Naive thymus-derived CD4-positive, alpha-beta T cell (primary cell): Measurements from ENCODE around the gene TOM1L2. TPM values are rescaled to one million over a fixed set of nuclear protein-coding genes. Genes with fewer than 3 reads are reported as not detected.
A peak's percentile ranks its signal among the peaks of the same experiment; 100 is the strongest.

ENCODE experiments used
- ATAC-seq: fragments of 150-1000 bp; cut with Tn5 transposase; 2 replicates; pipeline ENCODE4 v1.10.0; 2021; ENCODE audit warnings: mild to moderate bottlenecking, moderate library complexity
- CTCF ChIA-PET: fragments of 350-600 bp; sonication (Branson Sonifier 250); formaldehyde crosslinking; loops from one replicate; lab custom pipeline; 2021; ENCODE audit warnings: antibody characterized with exemption; lab: Charles Lee
- POLR2A ChIA-PET: fragments of 350-600 bp; sonication (Branson Sonifier 250); formaldehyde crosslinking; loops from one replicate; lab custom pipeline; 2021; ENCODE audit warnings: antibody characterized with exemption, inconsistent platforms; lab: Charles Lee
- DNase-seq, 9 donors: peaks; one replicate each; pipeline versions ENCODE4 v3.0.0 to v3.0.0-alpha.2; 2020 to 2022; ENCODE audit warnings: mixed read lengths in 1 of 9
- H3K27ac ChIP-seq: one replicate; pipeline ENCODE4 v1.7.0; 2013; ENCODE audit warnings: mild to moderate bottlenecking, low read depth, low read length, moderate library complexity
- H3K27me3 ChIP-seq, 2 donors: one replicate each; pipeline ENCODE4 v1.7.0; 2013; ENCODE audit warnings: low read length in 2 of 2, mild to moderate bottlenecking in 2 of 2, moderate library complexity in 2 of 2; ENCODE audit not compliant: control insufficient read depth in 2 of 2, insufficient read depth in 2 of 2
- H3K36me3 ChIP-seq, 3 experiments: 1 replicate in 2 of 3; 2 replicates in 1 of 3; pipeline ENCODE4 v1.7.0; 2013; ENCODE audit warnings: low read length in 3 of 3, mild to moderate bottlenecking in 3 of 3, moderate library complexity in 1 of 3; ENCODE audit not compliant: insufficient read depth in 3 of 3, control insufficient read depth in 2 of 3
- H3K4me1 ChIP-seq, 2 donors: one replicate each; pipeline ENCODE4 v1.7.0; 2013; ENCODE audit warnings: low read length in 2 of 2, mild to moderate bottlenecking in 2 of 2, moderate library complexity in 1 of 2; ENCODE audit not compliant: control insufficient read depth in 2 of 2, insufficient read depth in 2 of 2
- H3K4me3 ChIP-seq: 2 replicates; pipeline ENCODE4 v1.7.0; 2013; ENCODE audit warnings: mild to moderate bottlenecking, low read length
- H3K9me3 ChIP-seq, 3 experiments: 1 replicate in 2 of 3; 2 replicates in 1 of 3; pipeline ENCODE4 v1.7.0; 2013; ENCODE audit warnings: low read length in 3 of 3; ENCODE audit not compliant: control insufficient read depth in 2 of 3
- H3K27ac Mint-ChIP-seq, 9 donors: one replicate each; pipeline ENCODE4 v1.8.0; 2020 to 2022; ENCODE audit warnings: mixed read lengths in 9 of 9, mild to moderate bottlenecking in 8 of 9, moderate library complexity in 5 of 9, inconsistent platforms in 2 of 9
- H3K27me3 Mint-ChIP-seq, 5 donors: one replicate each; pipeline ENCODE4 v1.8.0; 2021 to 2022; ENCODE audit warnings: mixed read lengths in 5 of 5, mild to moderate bottlenecking in 1 of 5
- H3K36me3 Mint-ChIP-seq, 5 donors: one replicate each; pipeline ENCODE4 v1.8.0; 2020 to 2022; ENCODE audit warnings: mixed read lengths in 5 of 5, mild to moderate bottlenecking in 3 of 5, inconsistent platforms in 1 of 5
- H3K4me1 Mint-ChIP-seq, 7 donors: one replicate each; pipeline ENCODE4 v1.8.0; 2020 to 2022; ENCODE audit warnings: mixed read lengths in 7 of 7, mild to moderate bottlenecking in 3 of 7, inconsistent platforms in 1 of 7
- H3K4me3 Mint-ChIP-seq, 10 donors: one replicate each; pipeline ENCODE4 v1.8.0; 2020 to 2022; ENCODE audit warnings: mild to moderate bottlenecking in 10 of 10, mixed read lengths in 10 of 10, moderate library complexity in 6 of 10, inconsistent platforms in 2 of 10
- H3K9me3 Mint-ChIP-seq, 11 donors: one replicate each; pipeline ENCODE4 v1.8.0; 2020 to 2022; ENCODE audit warnings: mixed read lengths in 11 of 11, mild to moderate bottlenecking in 4 of 11, inconsistent platforms in 1 of 11, moderate library complexity in 1 of 11
- intact Hi-C, 2 donors: fragments of 100-400 bp; cut with micrococcal nuclease; formaldehyde crosslinking; loops; one replicate each; pipeline ENCODE4 v1.15.1; 2023
- polyA plus RNA-seq, 2 donors: library from polyadenylated mRNA; unstranded; fragments of 300-500 nt; fragmentation: Illumina TruSeq; gene quantifications; one replicate each; pipeline ENCODE4 v1.2.3, GENCODE V29; 2021
- total RNA-seq, 6 experiments: library from RNA in 5 of 6; stranded (reverse) in 5 of 6; gene quantifications; 1 replicate in 5 of 6; 2 replicates in 1 of 6; pipeline ENCODE4 v1.2.3 and lab custom pipeline; 2021 to 2026

The TOM1L2 gene
- total and polyA plus RNA-seq, 7 experiments from 2014 or later = 6.9 to 84.1 (median 61.0) TPM

DNA sequence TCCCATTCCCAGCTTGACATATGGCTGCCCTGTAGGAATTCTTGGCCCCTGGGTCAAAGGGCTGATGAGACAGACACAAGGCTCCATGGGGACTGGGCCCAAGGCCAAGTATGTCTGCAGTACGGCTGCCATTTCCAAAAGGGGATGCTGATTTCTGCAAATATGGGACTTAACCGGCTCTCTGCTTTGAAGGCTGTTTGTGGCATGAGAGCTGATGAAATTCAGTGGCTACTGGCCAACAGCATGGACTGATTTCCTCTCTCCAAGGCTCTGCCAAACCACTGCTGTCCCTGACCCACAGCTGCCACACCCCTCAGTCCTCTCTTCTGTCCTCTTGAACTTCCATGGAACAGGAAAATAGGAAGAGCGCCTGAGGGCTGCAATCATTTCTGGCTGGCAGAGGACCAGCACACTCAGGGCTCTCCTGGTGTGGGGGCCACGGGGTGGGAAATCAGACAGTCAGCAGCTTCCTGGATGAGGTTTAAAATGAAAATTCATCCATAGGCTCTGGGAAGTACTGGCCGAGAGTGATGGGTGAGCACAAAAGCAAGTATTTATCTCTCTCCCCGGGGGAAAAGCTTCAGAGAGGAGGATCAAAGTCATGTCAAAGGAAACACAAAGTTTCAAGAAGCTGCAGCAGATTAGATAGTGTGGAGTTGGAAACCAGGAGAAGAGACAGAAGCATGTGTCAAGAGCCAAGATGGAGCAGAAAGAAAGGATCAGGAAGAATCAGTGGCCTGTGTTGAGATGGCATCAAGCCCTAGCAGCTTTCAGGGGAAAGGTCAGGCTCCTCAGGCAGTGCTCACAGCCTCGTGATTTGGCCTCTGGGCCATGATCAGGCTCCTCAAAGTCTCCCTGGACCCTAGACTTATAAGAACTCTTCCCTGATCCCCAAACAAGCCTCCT, 71.3 kb downstream of the TOM1L2 start:
- no peak for ATAC-seq
- no peaks in the 10 kb centered on the region for H3K4me1 ChIP-seq
- H3K9me3 ChIP-seq = no peaks in the 10 kb centered on the region
- Mint-ChIP-seq H3K27me3 (no peaks in the 10 kb centered on the region), H3K4me3 (no peak overlapping the region), H3K27ac (no peak overlapping the region), H3K36me3 (peaks cover 7 to 40% (median 18%) of the 10 kb centered on the region in 5 donors), H3K4me1 (peaks cover 0 to 8% (median 2%) of the 10 kb centered on the region in 7 donors), H3K9me3 (no peaks in the 10 kb centered on the region)
- no peak overlapping the region for H3K27ac ChIP-seq
- H3K27me3 ChIP-seq = no peaks in the 10 kb centered on the region
- H3K36me3 ChIP-seq = peaks cover 0 to 51% (median 11%) of the 10 kb centered on the region in 3 experiments
- no peak overlapping the region for H3K4me3 ChIP-seq
- intact Hi-C loops = no loop called here
- DNase-seq = no peak
- ChIA-PET POLR2A (interaction anchor here (0.5 to 1.5 kb wide), 3 partner anchors 108 to 647 kb away, joined by 3 read pairs; no protein-coding TSS in a partner anchor), CTCF (interaction anchor here (0.6 kb wide), 1 partner anchor 14 kb away, joined by 3 read pairs; no protein-coding TSS in a partner anchor)

DNA sequence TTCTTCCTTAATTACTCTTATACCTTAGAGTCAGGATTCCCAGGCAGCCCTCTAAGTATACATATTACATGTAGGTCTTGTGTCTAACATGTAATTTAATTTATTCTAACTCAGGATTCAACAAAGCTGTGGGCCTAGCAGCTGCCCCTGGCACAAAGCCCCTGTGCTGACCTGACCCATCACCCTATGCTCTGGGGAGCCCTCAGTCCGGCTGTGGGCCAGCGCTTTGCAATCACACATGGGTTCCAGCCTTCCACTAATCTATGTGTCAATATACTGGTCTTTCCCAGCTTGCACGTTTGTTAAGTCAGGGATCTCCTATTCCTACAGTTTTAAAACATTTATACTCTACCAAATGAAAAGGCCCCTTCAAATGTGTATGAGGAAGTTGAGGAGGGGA, 72.7 kb downstream of the TOM1L2 start:
- peaks cover 0 to 2% (median 0%) of the 10 kb centered on the region in 7 donors for H3K4me1 Mint-ChIP-seq
- no peak overlapping the region for H3K4me3 Mint-ChIP-seq
- no peak overlapping the region for H3K27ac Mint-ChIP-seq
- intact Hi-C loops = no loop called here
- H3K4me1 ChIP-seq = no peaks in the 10 kb centered on the region
- peaks cover 0 to 48% (median 19%) of the 10 kb centered on the region in 3 experiments for H3K36me3 ChIP-seq
- ATAC-seq = no peak
- no peak overlapping the region for H3K27ac ChIP-seq
- H3K27me3 ChIP-seq = no peaks in the 10 kb centered on the region
- no peaks in the 10 kb centered on the region for H3K9me3 Mint-ChIP-seq
- no peak for DNase-seq
- peaks cover 4 to 34% (median 15%) of the 10 kb centered on the region in 5 donors for H3K36me3 Mint-ChIP-seq
- H3K9me3 ChIP-seq = no peaks in the 10 kb centered on the region
- no peak overlapping the region for H3K4me3 ChIP-seq
- no peaks in the 10 kb centered on the region for H3K27me3 Mint-ChIP-seq
- POLR2A ChIA-PET = interaction anchor here (1.5 kb wide), 1 partner anchor 109 kb away, joined by 3 read pairs; no protein-coding TSS in a partner anchor
- CTCF ChIA-PET = no interaction called here

DNA sequence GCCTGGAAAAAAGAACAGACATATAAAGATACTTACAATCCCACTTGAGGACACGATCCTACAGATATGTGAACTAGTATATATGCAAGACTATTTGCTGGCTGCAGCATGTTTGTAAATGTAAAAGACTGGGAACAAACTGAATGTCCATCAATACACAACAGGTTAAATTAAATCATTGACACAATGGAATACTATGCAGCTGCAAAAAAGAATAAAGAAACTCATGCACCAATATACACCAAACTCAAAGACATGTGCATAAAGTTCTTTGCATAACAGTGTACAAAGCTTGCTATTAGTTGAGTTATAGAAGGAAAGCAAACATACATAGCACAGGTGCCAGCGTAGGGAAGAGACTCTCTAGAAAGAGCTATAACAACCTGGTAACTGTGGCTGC, 73.5 kb downstream of the TOM1L2 start:
- CTCF ChIA-PET = interaction anchor here (0.5 kb wide), 1 partner anchor 1657 kb away, joined by 3 read pairs; no protein-coding TSS in a partner anchor
- intact Hi-C loops = no loop called here
- no peaks in the 10 kb centered on the region for H3K27me3 Mint-ChIP-seq
- DNase-seq (no peak), ATAC-seq (no peak)
- no peaks in the 10 kb centered on the region for H3K9me3 Mint-ChIP-seq
- H3K4me1 ChIP-seq = no peaks in the 10 kb centered on the region
- peaks cover 0 to 55% (median 23%) of the 10 kb centered on the region in 3 experiments for H3K36me3 ChIP-seq
- peak overlapping the region in 1 of 9 donors; percentile 30 for H3K27ac Mint-ChIP-seq
- POLR2A ChIA-PET = no interaction called here
- H3K4me3 ChIP-seq = no peak overlapping the region
- no peaks in the 10 kb centered on the region for H3K27me3 ChIP-seq
- no peak overlapping the region for H3K4me3 Mint-ChIP-seq
- H3K27ac ChIP-seq = no peak overlapping the region
- H3K9me3 ChIP-seq = no peaks in the 10 kb centered on the region
- peaks cover 4 to 39% (median 15%) of the 10 kb centered on the region in 5 donors for H3K36me3 Mint-ChIP-seq
- peaks cover 0 to 2% (median 0%) of the 10 kb centered on the region in 7 donors for H3K4me1 Mint-ChIP-seq

DNA sequence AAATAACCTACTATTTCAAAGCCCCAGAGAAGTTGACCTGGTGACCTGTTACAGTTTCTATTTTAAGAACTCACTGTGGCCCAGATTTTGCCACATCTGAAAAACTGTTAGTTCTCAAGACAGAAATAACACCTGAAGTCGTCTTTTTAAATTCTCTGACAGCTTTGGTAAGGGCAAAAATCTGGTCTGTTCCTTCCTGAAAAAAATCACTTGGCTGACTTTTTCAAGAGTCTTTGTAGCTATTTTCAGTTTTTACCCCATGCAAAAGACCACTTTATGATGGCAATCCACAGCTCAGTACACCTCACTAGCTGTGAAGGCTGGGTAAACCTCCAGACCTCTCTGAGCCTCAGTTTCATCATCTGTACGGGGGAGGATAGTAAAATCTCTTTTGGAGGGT, 74.8 kb downstream of the TOM1L2 start:
- Mint-ChIP-seq H3K4me1 (peaks cover 2 to 11% (median 8%) of the 10 kb centered on the region in 7 donors), H3K4me3 (no peak overlapping the region), H3K36me3 (peaks cover 12 to 48% (median 15%) of the 10 kb centered on the region in 5 donors), H3K27ac (no peak overlapping the region), H3K9me3 (no peaks in the 10 kb centered on the region), H3K27me3 (no peaks in the 10 kb centered on the region)
- CTCF ChIA-PET = no interaction called here
- ATAC-seq = no peak
- Histone ChIP-seq H3K27ac (no peak overlapping the region), H3K4me1 (no peaks in the 10 kb centered on the region), H3K4me3 (no peak overlapping the region), H3K27me3 (no peaks in the 10 kb centered on the region), H3K9me3 (no peaks in the 10 kb centered on the region), H3K36me3 (peaks cover 0 to 67% (median 23%) of the 10 kb centered on the region in 3 experiments)
- DNase-seq = no peak
- intact Hi-C loops = no loop called here
- POLR2A ChIA-PET = no interaction called here

DNA sequence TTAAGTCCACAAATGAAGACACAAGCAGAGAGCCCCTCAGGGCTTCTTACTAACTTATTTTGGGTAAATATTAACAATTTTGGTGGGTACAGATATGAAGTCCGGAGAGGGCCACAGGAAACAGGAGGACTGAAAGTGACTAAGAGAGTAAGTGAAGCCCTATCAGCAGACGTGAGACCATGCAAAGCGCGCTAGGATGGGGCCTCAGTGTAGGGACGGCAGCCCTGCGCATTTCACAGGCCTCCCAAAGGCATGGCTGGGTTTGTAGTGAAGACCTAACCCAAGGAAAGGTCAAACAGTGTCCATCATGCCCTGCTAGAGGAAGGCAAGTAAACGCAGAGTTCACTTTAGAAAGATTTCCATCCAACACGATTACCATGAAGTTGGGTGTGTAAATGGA, 75.5 kb downstream of the TOM1L2 start:
- Mint-ChIP-seq H3K4me3 (no peak overlapping the region), H3K27me3 (no peaks in the 10 kb centered on the region), H3K9me3 (no peaks in the 10 kb centered on the region), H3K4me1 (peaks cover 4 to 16% (median 13%) of the 10 kb centered on the region in 7 donors), H3K36me3 (peaks cover 12 to 50% (median 15%) of the 10 kb centered on the region in 5 donors), H3K27ac (no peak overlapping the region)
- intact Hi-C loops = no loop called here
- H3K4me3 ChIP-seq = no peak overlapping the region
- ATAC-seq (no peak), DNase-seq (no peak)
- CTCF ChIA-PET = no interaction called here
- no peaks in the 10 kb centered on the region for H3K9me3 ChIP-seq
- POLR2A ChIA-PET = no interaction called here
- no peaks in the 10 kb centered on the region for H3K4me1 ChIP-seq
- no peaks in the 10 kb centered on the region for H3K27me3 ChIP-seq
- peaks cover 0 to 68% (median 23%) of the 10 kb centered on the region in 3 experiments for H3K36me3 ChIP-seq
- no peak overlapping the region for H3K27ac ChIP-seq

DNA sequence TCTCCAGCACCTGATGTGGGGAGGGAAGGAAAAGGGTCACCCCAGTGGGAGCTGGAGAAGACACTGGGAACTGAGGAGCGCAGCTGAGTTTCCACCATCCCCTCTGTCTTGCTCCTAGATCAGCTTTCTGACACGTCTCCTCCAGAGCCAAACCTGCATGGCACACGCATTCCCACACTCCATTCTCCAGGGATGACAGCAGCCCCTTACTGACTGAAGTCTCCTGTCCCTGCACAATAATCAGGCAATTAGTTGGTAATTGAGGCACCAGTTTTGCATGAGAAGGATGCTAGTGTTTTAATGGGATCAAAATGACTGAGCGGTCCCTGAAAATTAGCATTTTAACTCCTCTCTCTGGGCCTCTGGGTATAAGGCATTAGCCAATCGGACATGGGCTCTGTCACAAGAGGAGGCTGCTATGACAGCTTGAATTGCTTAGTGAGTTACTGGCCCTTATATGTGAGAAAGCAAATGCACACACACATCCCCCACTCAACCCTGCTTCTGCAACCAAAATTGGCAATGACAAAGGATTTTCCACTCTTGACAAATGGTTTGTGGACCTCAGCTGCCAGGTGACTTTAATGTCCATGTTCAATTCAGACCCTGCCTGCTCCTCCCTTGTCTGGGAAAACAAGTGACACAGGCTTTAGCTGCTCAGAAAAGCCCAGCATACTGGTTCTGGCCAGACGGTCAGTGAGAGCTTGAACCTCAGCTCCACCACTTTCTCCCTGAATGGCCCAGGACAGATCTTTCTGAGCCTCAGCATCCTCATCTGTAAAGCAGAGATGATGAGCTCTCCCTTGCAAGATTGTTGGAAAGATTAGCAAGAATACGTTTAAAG, 78.2 kb downstream of the TOM1L2 start:
- ChIA-PET CTCF (no interaction called here), POLR2A (interaction anchor here (0.6 kb wide), 1 partner anchor 355 kb away, joined by 3 read pairs; no protein-coding TSS in a partner anchor)
- H3K4me1 Mint-ChIP-seq = peaks cover 6 to 21% (median 17%) of the 10 kb centered on the region in 7 donors
- peak overlapping the region in 2 of 9 donors; percentile 33 to 62 for H3K27ac Mint-ChIP-seq
- H3K9me3 Mint-ChIP-seq = no peaks in the 10 kb centered on the region
- H3K4me3 Mint-ChIP-seq = no peak overlapping the region
- no peak overlapping the region for H3K27ac ChIP-seq
- H3K27me3 Mint-ChIP-seq = no peaks in the 10 kb centered on the region
- no peaks in the 10 kb centered on the region for H3K9me3 ChIP-seq
- no peak overlapping the region for H3K4me3 ChIP-seq
- DNase-seq = no peak
- no peak for ATAC-seq
- H3K36me3 ChIP-seq = peaks cover 0 to 70% (median 24%) of the 10 kb centered on the region in 3 experiments
- H3K4me1 ChIP-seq = no peaks in the 10 kb centered on the region
- no peaks in the 10 kb centered on the region for H3K27me3 ChIP-seq
- peaks cover 12 to 43% (median 14%) of the 10 kb centered on the region in 5 donors for H3K36me3 Mint-ChIP-seq
- intact Hi-C loops = no loop called here
